Esophagus squamous epithelium (tissue), 4 donors: ENCODE data around the gene RFTN1.

Experiments used
- POLR2A ChIP-seq, 4 donors: fragments of 450-650 bp; IDR thresholded peaks; one replicate each; pipeline ENCODE4 v1.6.1; 2017; ENCODE audit warnings: antibody characterized with exemption in 4 of 4, mild to moderate bottlenecking in 4 of 4, moderate library complexity in 3 of 4
- TF ChIP-seq, protein P1 (sequence below), 6 experiments: fragments of 450-650 bp in 4 of 6; fragments of 200-600 bp in 2 of 6; sonication (generic) in 2 of 6; IDR thresholded peaks; one replicate each; pipeline ENCODE4 v1.5.1; 2016 to 2019; ENCODE audit warnings: antibody characterized with exemption in 6 of 6, mild to moderate bottlenecking in 4 of 6, moderate library complexity in 4 of 6

- TF ChIP-seq POLR2A (IDR thresholded peaks at IDR 0.05) = no peak
- TF ChIP-seq, protein P1, sequence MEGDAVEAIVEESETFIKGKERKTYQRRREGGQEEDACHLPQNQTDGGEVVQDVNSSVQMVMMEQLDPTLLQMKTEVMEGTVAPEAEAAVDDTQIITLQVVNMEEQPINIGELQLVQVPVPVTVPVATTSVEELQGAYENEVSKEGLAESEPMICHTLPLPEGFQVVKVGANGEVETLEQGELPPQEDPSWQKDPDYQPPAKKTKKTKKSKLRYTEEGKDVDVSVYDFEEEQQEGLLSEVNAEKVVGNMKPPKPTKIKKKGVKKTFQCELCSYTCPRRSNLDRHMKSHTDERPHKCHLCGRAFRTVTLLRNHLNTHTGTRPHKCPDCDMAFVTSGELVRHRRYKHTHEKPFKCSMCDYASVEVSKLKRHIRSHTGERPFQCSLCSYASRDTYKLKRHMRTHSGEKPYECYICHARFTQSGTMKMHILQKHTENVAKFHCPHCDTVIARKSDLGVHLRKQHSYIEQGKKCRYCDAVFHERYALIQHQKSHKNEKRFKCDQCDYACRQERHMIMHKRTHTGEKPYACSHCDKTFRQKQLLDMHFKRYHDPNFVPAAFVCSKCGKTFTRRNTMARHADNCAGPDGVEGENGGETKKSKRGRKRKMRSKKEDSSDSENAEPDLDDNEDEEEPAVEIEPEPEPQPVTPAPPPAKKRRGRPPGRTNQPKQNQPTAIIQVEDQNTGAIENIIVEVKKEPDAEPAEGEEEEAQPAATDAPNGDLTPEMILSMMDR (IDR thresholded peaks at IDR 0.05) = no peak
Observed at GRCh38 chr3:16463914-16464313, 49.6 kb downstream of the RFTN1 start.
